K562 (cell line): ENCODE data around the gene SLC5A10. TPM values are rescaled to one million over a fixed set of nuclear protein-coding genes. Genes with fewer than 3 reads are reported as not detected.

Source experiments
- BRCA1 ChIP-seq, 2 experiments: fragments of 450-650 bp in 1 of 2; sonication (generic) in 1 of 2; formaldehyde crosslinking in 1 of 2; IDR thresholded peaks; 2 replicates each; pipeline versions ENCODE4 v1.5.0 to v1.6.1; 2017 to 2020; ENCODE audit warnings: mild to moderate bottlenecking in 1 of 2, missing genetic modification reagents in 1 of 2
- CBFA2T3 ChIP-seq: fragments of 450-650 bp; IDR thresholded peaks from 2 replicates; pipeline ENCODE4 v1.6.1; 2017
- CEBPG ChIP-seq, 3 experiments: fragments of 200-800 bp in 1 of 3; sonication (Bioruptor generic) in 1 of 3; sonication (generic) in 1 of 3; formaldehyde crosslinking in 1 of 3; IDR thresholded peaks in 2 of 3; conservative IDR thresholded peaks in 1 of 3; 2 replicates each; pipeline versions ENCODE4 v1.6.1 to v1.8.0; 2016 to 2022; ENCODE audit warnings: missing compliant biosample characterization in 2 of 3, missing genetic modification characterization in 2 of 3, mild to moderate bottlenecking in 1 of 3, missing genetic modification reagents in 1 of 3
- EWSR1 ChIP-seq: fragments of 450-650 bp; IDR thresholded peaks from 2 replicates; pipeline ENCODE4 v1.6.1; 2018; ENCODE audit warnings: borderline replicate concordance, mild to moderate bottlenecking, low read depth, moderate library complexity; ENCODE audit not compliant: partially characterized antibody
- JUND ChIP-seq, 2 experiments: IDR thresholded peaks; 2 replicates in 1 of 2; 3 replicates in 1 of 2; pipeline ENCODE4 v1.6.1; 2011; ENCODE audit warnings: borderline replicate concordance in 2 of 2, low read depth in 2 of 2, low read length in 2 of 2, improper control_type of control experiment in 1 of 2, missing biosample characterization in 1 of 2, missing genetic modification characterization in 1 of 2, missing genetic modification reagents in 1 of 2
- L3MBTL2 ChIP-seq: fragments of 450-650 bp; IDR thresholded peaks from 2 replicates; pipeline ENCODE4 v1.6.1; 2016; ENCODE audit warnings: mild to moderate bottlenecking, moderate library complexity
- MAX ChIP-seq: sonication (generic); formaldehyde crosslinking; IDR thresholded peaks from 2 replicates; pipeline ENCODE4 v1.9.0; 2022; ENCODE audit warnings: mild to moderate bottlenecking, missing genetic modification reagents
- MXI1 ChIP-seq: IDR thresholded peaks from 2 replicates; pipeline ENCODE4 v1.6.1; 2011; ENCODE audit warnings: low read depth, mild to moderate bottlenecking, improper control_type of control experiment, low read length
- MYBL2 ChIP-seq, 2 experiments: fragments of 450-650 bp in 1 of 2; sonication (generic) in 1 of 2; formaldehyde crosslinking in 1 of 2; IDR thresholded peaks; 2 replicates each; pipeline versions ENCODE4 v1.6.1 to v1.8.1; 2017 to 2022; ENCODE audit warnings: borderline replicate concordance in 1 of 2, inconsistent platforms in 1 of 2, low read depth in 1 of 2, mild to moderate bottlenecking in 1 of 2, missing genetic modification reagents in 1 of 2, moderate library complexity in 1 of 2
- PML ChIP-seq: IDR thresholded peaks from 2 replicates; pipeline ENCODE4 v1.6.1; 2012; ENCODE audit warnings: low read length, inconsistent platforms
- RBM34 ChIP-seq: fragments of 200-400 bp; formaldehyde crosslinking; IDR thresholded peaks from 2 replicates; pipeline ENCODE4 v1.6.1; 2018; ENCODE audit warnings: low read length, borderline replicate concordance; ENCODE audit not compliant: insufficient read depth
- SIN3B ChIP-seq: fragments of 450-650 bp; IDR thresholded peaks from 2 replicates; pipeline ENCODE4 v1.6.1; 2017; ENCODE audit warnings: low read depth, mild to moderate bottlenecking, moderate library complexity
- SMAD1 ChIP-seq: fragments of 150-350 bp; IDR thresholded peaks from 2 replicates; pipeline ENCODE4 v1.6.1; 2014; ENCODE audit warnings: low read length, low read depth; ENCODE audit not compliant: partially characterized antibody
- SNRNP70 ChIP-seq: fragments of 200-400 bp; formaldehyde crosslinking; optimal IDR thresholded peaks from 2 replicates; pipeline ENCODE3; 2017; ENCODE audit warnings: low read depth, low read length
- SOX6 ChIP-seq: fragments of 450-650 bp; IDR thresholded peaks from 2 replicates; pipeline ENCODE4 v1.6.1; 2014; ENCODE audit warnings: mild to moderate bottlenecking
- TCF3 ChIP-seq: sonication (generic); formaldehyde crosslinking; IDR thresholded peaks from 2 replicates; pipeline ENCODE4 v1.4.0; 2020; ENCODE audit warnings: mild to moderate bottlenecking, missing genetic modification reagents
- ZBTB7A ChIP-seq: IDR thresholded peaks from 2 replicates; pipeline ENCODE4 v1.6.1; 2011; ENCODE audit warnings: low read depth, mild to moderate bottlenecking, low read length, moderate library complexity, borderline replicate concordance; ENCODE audit not compliant: control insufficient read depth
- ZKSCAN8 ChIP-seq: fragments of 200-800 bp; sonication (Bioruptor generic); IDR thresholded peaks from 2 replicates; pipeline ENCODE4 v1.6.1; 2016; ENCODE audit warnings: missing genetic modification characterization, missing compliant biosample characterization
- ZNF347 ChIP-seq: fragments of 450-650 bp; formaldehyde crosslinking; IDR thresholded peaks from 2 replicates; pipeline ENCODE4 v1.4.0; 2020; ENCODE audit warnings: low read depth, mild to moderate bottlenecking, moderate library complexity
- ZNF395 ChIP-seq: fragments of 200-800 bp; sonication (Bioruptor generic); IDR thresholded peaks from 2 replicates; pipeline ENCODE4 v1.6.1; 2017; ENCODE audit warnings: missing genetic modification characterization, missing compliant biosample characterization
- polyA plus RNA-seq, 8 experiments: library from polyadenylated mRNA; depleted of rRNA in 4 of 8; stranded (reverse) in 5 of 8; unstranded in 3 of 8; fragments of >200 nt; fragmentation: Nextera tagmentation in 2 of 8; fragmentation: Illumina TruSeq in 1 of 8; extraction: Ambion mirVana in 2 of 8; extraction: Trizol in 1 of 8; gene quantifications; 2 replicates each; pipeline versions ENCODE4 v1.2.1 to v1.2.3, GENCODE V29; 2011 to 2014; ENCODE audit warnings: inconsistent platforms in 1 of 8, missing spikeins in 1 of 8
- total RNA-seq, 7 experiments: library from RNA; depleted of rRNA in 6 of 7; stranded (reverse); fragments of >200 nt in 6 of 7; fragmentation: Illumina TruSeq in 2 of 7; extraction: Trizol in 2 of 7; gene quantifications; 2 replicates each; pipeline versions ENCODE4 v1.2.1 to v1.2.3, GENCODE V29; 2011 to 2021; ENCODE audit warnings: low replicate concordance in 1 of 7
- TF ChIP-seq, protein P1 (sequence below): sonication (generic); formaldehyde crosslinking; IDR thresholded peaks from 2 replicates; pipeline ENCODE4 v1.8.0; 2023; ENCODE audit warnings: mild to moderate bottlenecking, missing genetic modification reagents
- TF ChIP-seq, protein P2 (sequence below): fragments of 450-650 bp; conservative IDR thresholded peaks from 2 replicates; pipeline ENCODE4 v1.6.1; 2016; ENCODE audit warnings: missing genetic modification characterization, low read depth, mild to moderate bottlenecking, missing compliant biosample characterization, moderate library complexity

SLC5A10 gene
- total and polyA plus RNA-seq, 9 of the 15 experiments (the other 6 are each of a cell fraction or from before 2014, with no cell fraction given): 0.03 to 0.09 (median 0.03) TPM; not detected in 5

- TF ChIP-seq JUND (IDR thresholded peaks at IDR 0.05; ENCODE audit: borderline replicate concordance, low read depth, low read length) (no peak), JUND (tag; IDR thresholded peaks at IDR 0.05; ENCODE audit: borderline replicate concordance, low read depth, low read length) (peak; percentile 26; the same call in 1 of the 3 replicates), SMAD1 (no peak), MXI1 (no peak), ZNF395 (CRISPR knock-in tag) (0 out of 2 replicates have a peak, but pooled peaks have one; percentile 61), MAX (CRISPR knock-in tag) (peak; percentile 91), ZNF347 (no peak), MYBL2 (IDR thresholded peaks at IDR 0.05; ENCODE audit: low read depth) (no peak), MYBL2 (CRISPR knock-in tag; IDR thresholded peaks at IDR 0.05; ENCODE audit: borderline replicate concordance) (no peak), CBFA2T3 (peak; percentile 71), SOX6 (peak; percentile 65; the same call in 1 of the 2 replicates), RBM34 (no peak), SIN3B (no peak), TCF3 (CRISPR knock-in tag) (peak; percentile 34; the same call in 1 of the 2 replicates), PML (no peak), L3MBTL2 (peak; percentile 81), ZKSCAN8 (CRISPR knock-in tag) (peak; percentile 50; the same call in 1 of the 2 replicates), SNRNP70 (no peak), ZBTB7A (0 out of 2 replicates have a peak, but pooled peaks have one; percentile 19), EWSR1 (no peak), CEBPG (CRISPR knock-in tag; IDR thresholded peaks at IDR 0.05) (peak; percentile 8; the same call in 1 of the 2 replicates), CEBPG (tag; conservative IDR thresholded peaks at IDR 0.05 in 1 of 2, IDR thresholded peaks at IDR 0.05 in 1 of 2) (no peak), BRCA1 (IDR thresholded peaks at IDR 0.05) (no peak), BRCA1 (CRISPR knock-in tag; IDR thresholded peaks at IDR 0.05) (no peak)
- TF ChIP-seq, protein P1, sequence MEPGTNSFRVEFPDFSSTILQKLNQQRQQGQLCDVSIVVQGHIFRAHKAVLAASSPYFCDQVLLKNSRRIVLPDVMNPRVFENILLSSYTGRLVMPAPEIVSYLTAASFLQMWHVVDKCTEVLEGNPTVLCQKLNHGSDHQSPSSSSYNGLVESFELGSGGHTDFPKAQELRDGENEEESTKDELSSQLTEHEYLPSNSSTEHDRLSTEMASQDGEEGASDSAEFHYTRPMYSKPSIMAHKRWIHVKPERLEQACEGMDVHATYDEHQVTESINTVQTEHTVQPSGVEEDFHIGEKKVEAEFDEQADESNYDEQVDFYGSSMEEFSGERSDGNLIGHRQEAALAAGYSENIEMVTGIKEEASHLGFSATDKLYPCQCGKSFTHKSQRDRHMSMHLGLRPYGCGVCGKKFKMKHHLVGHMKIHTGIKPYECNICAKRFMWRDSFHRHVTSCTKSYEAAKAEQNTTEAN (CRISPR knock-in tag): no peak
- TF ChIP-seq, protein P2, sequence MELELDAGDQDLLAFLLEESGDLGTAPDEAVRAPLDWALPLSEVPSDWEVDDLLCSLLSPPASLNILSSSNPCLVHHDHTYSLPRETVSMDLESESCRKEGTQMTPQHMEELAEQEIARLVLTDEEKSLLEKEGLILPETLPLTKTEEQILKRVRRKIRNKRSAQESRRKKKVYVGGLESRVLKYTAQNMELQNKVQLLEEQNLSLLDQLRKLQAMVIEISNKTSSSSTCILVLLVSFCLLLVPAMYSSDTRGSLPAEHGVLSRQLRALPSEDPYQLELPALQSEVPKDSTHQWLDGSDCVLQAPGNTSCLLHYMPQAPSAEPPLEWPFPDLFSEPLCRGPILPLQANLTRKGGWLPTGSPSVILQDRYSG (tag): peak; percentile 55; the same call in 1 of the 2 replicates
These were observed 29.9 kb downstream of the SLC5A10 start (continued) for GRCh38 chr17:18981642-18982424.
